ENCODE results near the gene DAPK1. TPM values are rescaled to one million over a fixed set of nuclear protein-coding genes. Genes with fewer than 3 reads are reported as not detected.

The DAPK1 gene
- polyA plus RNA-seq, 1 of the 3 experiments (the other 2 are of a cell fraction): 0.61 TPM

DNA sequence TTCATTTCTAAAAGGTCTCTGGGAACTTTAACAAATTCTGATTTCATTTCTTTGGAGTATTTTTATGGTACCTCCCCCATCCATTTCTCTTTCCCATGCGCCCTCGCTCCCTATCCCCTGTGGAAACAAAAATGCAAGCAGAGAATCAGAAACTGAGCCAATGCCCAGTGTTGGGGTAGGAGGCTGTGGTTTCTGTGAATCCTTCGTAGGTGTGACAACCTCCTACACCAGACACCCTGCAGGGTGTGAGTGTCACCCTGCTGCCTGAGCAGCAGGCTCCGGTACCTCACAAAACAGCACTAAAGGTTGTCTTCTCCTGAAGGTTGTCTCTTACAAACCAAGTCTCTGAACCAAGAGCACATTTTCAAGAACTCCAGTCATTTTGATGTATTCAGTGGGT, 124.4 kb downstream of the DAPK1 start (continued):
- TF ChIP-seq, protein P1, sequence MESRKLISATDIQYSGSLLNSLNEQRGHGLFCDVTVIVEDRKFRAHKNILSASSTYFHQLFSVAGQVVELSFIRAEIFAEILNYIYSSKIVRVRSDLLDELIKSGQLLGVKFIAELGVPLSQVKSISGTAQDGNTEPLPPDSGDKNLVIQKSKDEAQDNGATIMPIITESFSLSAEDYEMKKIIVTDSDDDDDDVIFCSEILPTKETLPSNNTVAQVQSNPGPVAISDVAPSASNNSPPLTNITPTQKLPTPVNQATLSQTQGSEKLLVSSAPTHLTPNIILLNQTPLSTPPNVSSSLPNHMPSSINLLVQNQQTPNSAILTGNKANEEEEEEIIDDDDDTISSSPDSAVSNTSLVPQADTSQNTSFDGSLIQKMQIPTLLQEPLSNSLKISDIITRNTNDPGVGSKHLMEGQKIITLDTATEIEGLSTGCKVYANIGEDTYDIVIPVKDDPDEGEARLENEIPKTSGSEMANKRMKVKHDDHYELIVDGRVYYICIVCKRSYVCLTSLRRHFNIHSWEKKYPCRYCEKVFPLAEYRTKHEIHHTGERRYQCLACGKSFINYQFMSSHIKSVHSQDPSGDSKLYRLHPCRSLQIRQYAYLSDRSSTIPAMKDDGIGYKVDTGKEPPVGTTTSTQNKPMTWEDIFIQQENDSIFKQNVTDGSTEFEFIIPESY (IDR thresholded peaks at IDR 0.05; ENCODE audit: borderline replicate concordance, low read depth): no peak
- no peak for TF ChIP-seq SMC3 (IDR thresholded peaks at IDR 0.05; ENCODE audit: low read depth, low read length)
- TF ChIP-seq FOXJ3 (CRISPR knock-in tag; IDR thresholded peaks at IDR 0.05): no peak

DNA sequence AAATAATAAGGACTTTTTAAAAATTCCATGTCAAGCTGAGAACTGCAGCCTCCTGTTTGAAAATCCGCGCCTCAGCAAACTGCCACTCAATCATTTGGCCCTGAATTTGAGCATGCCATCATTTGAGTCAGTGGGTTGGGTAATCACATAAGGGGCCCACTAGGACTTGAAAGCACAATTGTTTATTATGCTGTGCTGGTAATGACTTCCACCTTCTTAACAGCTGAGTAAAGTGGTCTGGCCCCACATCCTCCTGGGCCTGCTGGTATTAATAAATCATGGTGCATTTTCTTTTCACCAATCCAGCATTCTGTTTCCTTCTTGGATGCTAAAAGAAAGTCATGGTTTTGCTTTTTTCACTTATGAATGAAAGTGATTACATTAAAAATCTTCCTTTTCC, 125.3 kb downstream of the DAPK1 start:
- no peaks in the 10 kb centered on the region for H3K27me3 ChIP-seq (ENCODE audit: insufficient read depth)
- peaks cover 0 to 47% of the 10 kb centered on the region in 2 experiments; a peak in 2 of 4 replicates for H3K4me1 ChIP-seq (ENCODE audit: control insufficient read depth in 1 of 2, insufficient read depth in 2 of 2, low read depth in 1 of 2, low read length in 1 of 2)
- ChIA-PET CTCF (interaction anchor here (1.0 to 3.0 kb wide), 4 partner anchors 30 to 77 kb away, joined by 3 to 10 read pairs (median 4); no protein-coding TSS in a partner anchor), POLR2A (no interaction called here)
- H4K20me1 ChIP-seq (ENCODE audit: insufficient read depth): no peaks in the 10 kb centered on the region
- no peak overlapping the region for H2AFZ ChIP-seq (ENCODE audit: low read depth)
- no peaks in the 10 kb centered on the region for H3K9me3 ChIP-seq
- H3K36me3 ChIP-seq (replicated peaks in 1 of 2; ENCODE audit: control insufficient read depth in 1 of 2, insufficient read depth in 2 of 2, low read length in 1 of 2): no peaks in the 10 kb centered on the region
- no peaks in the 10 kb centered on the region for H3F3A ChIP-seq (replicated peaks; ENCODE audit: insufficient read depth)
- H3K27ac ChIP-seq (ENCODE audit: low read depth in 2 of 2, low read length in 1 of 2): peak overlapping the region in 1 of 2 experiments; percentile 44; a peak in 2 of 4 replicates
- WGBS (ENCODE audit: low lambda C conversion rate): 89% methylated on average over 2 of the region's 2 CpGs
- no peak for DNase-seq
- H3K4me3 ChIP-seq (ENCODE audit: low read depth in 2 of 2, low read length in 1 of 2): no peak overlapping the region
- TF ChIP-seq EP300 (IDR thresholded peaks at IDR 0.05; ENCODE audit: borderline replicate concordance in 1 of 2, low read depth in 1 of 2, low read length in 1 of 2): peak in 1 of 2 experiments; percentile 13; a peak in 1 of 4 replicates
- TF ChIP-seq JUND (IDR thresholded peaks at IDR 0.05): no peak
- H3K9me2 ChIP-seq: no peaks in the 10 kb centered on the region
- no peak overlapping the region for H3K4me2 ChIP-seq
- H3K9ac ChIP-seq: no peak overlapping the region
- H3K79me2 ChIP-seq (ENCODE audit: insufficient read depth): no peaks in the 10 kb centered on the region

DNA sequence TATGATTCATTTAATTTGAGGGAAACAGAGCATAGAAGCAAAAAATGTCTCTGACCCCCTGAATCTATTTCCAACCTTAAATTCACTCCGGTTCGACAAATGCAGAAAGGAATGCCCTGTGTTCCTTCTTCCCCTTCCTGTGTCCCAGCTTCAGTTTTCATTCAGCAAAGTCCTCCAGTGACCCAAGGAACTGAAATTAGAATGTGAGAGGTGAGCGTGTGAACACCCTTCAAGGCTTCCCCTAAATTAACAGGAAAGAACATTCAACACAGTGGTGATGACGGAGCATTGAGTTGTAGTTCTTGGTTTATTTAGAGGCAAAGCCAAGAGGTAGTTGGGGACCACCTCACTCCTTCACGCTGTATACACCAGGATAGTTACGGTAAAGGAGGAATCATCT, 130.7 kb downstream of the DAPK1 start:
- no peak overlapping the region for H3K9ac ChIP-seq
- no peak overlapping the region for H3K4me3 ChIP-seq (ENCODE audit: low read depth in 2 of 2, low read length in 1 of 2)
- no peaks in the 10 kb centered on the region for H3K9me3 ChIP-seq
- H3K27ac ChIP-seq (ENCODE audit: low read depth in 2 of 2, low read length in 1 of 2): no peak overlapping the region
- CTCF ChIA-PET: no interaction called here
- H3K4me2 ChIP-seq: no peak overlapping the region
- no peaks in the 10 kb centered on the region for H3K9me2 ChIP-seq
- DNase-seq: no peak
- H3K27me3 ChIP-seq (ENCODE audit: insufficient read depth): no peaks in the 10 kb centered on the region
- H3F3A ChIP-seq (replicated peaks; ENCODE audit: insufficient read depth): no peaks in the 10 kb centered on the region
- POLR2A ChIA-PET: interaction anchor here (0.6 kb wide), 1 partner anchor 11 kb away, joined by 3 read pairs; no protein-coding TSS in a partner anchor
- H3K36me3 ChIP-seq (replicated peaks in 1 of 2; ENCODE audit: control insufficient read depth in 1 of 2, insufficient read depth in 2 of 2, low read length in 1 of 2): no peaks in the 10 kb centered on the region
- 67% methylated on average over 6 of the region's 6 CpGs for WGBS (ENCODE audit: low lambda C conversion rate)
- H2AFZ ChIP-seq (ENCODE audit: low read depth): no peak overlapping the region
- H3K79me2 ChIP-seq (ENCODE audit: insufficient read depth): no peaks in the 10 kb centered on the region
- peaks cover 0 to 20% of the 10 kb centered on the region in 2 experiments; a peak in 1 of 4 replicates for H3K4me1 ChIP-seq (ENCODE audit: control insufficient read depth in 1 of 2, insufficient read depth in 2 of 2, low read depth in 1 of 2, low read length in 1 of 2)
- H4K20me1 ChIP-seq (ENCODE audit: insufficient read depth): no peaks in the 10 kb centered on the region
- TF ChIP-seq CHD2 (IDR thresholded peaks at IDR 0.05; ENCODE audit: low read length, partially characterized antibody) (no peak), GATA2 (CRISPR knock-in tag; IDR thresholded peaks at IDR 0.05) (no peak)
- TF ChIP-seq, protein P2, sequence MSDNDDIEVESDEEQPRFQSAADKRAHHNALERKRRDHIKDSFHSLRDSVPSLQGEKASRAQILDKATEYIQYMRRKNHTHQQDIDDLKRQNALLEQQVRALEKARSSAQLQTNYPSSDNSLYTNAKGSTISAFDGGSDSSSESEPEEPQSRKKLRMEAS (IDR thresholded peaks at IDR 0.05; ENCODE audit: low read depth): no peak

Data from SK-N-SH (cell line).